WERI-Rb-1 (cell line): ENCODE results near the gene NR4A1.
A peak's percentile ranks its signal among the peaks of the same experiment; 100 is the strongest.

ENCODE experiments used
- DNase-seq: peaks from one replicate; pipeline ENCODE4 v3.0.0-alpha.2; 2020
- H3K27ac ChIP-seq: fragments of 250-450 bp; sonication (Bioruptor Pico); 2 replicates; pipeline ENCODE4 v1.5.1; 2020; ENCODE audit warnings: mild to moderate bottlenecking, moderate library complexity
- H3K27me3 ChIP-seq: fragments of 250-450 bp; sonication (Bioruptor Pico); 2 replicates; pipeline ENCODE4 v1.5.1; 2021; ENCODE audit warnings: mild to moderate bottlenecking, low read depth, moderate library complexity; ENCODE audit not compliant: insufficient read depth, severe bottlenecking
- H3K36me3 ChIP-seq: fragments of 250-450 bp; sonication (Bioruptor Pico); 2 replicates; pipeline ENCODE4 v1.5.1; 2020; ENCODE audit warnings: mild to moderate bottlenecking, moderate library complexity
- H3K4me3 ChIP-seq: 2 replicates; pipeline ENCODE4 v1.5.1; 2011; ENCODE audit warnings: low read depth, mild to moderate bottlenecking, control low read depth, low read length
- H3K9me3 ChIP-seq: fragments of 250-450 bp; sonication (Bioruptor Pico); 2 replicates; pipeline ENCODE4 v1.5.1; 2021; ENCODE audit warnings: mild to moderate bottlenecking, moderate library complexity; ENCODE audit not compliant: severe bottlenecking
- CTCF ChIP-seq: IDR thresholded peaks from 2 replicates; pipeline ENCODE4 v1.5.1; 2011; ENCODE audit warnings: low read depth, mild to moderate bottlenecking, control low read depth, inconsistent platforms, low read length

The NR4A1 gene

GRCh38 chr12:52010152-52010622 is 41.1 kb upstream of the NR4A1 start:
- no peaks in the 10 kb centered on the region for H3K9me3 ChIP-seq
- DNase-seq = peak; percentile 58
- no peaks in the 10 kb centered on the region for H3K27me3 ChIP-seq
- H3K4me3 ChIP-seq = no peak overlapping the region
- H3K27ac ChIP-seq = peak overlapping the region; percentile 28
- peaks cover 5% of the 10 kb centered on the region; the same call in 1 of the 2 replicates for H3K36me3 ChIP-seq
- TF ChIP-seq CTCF = no peak

GRCh38 chr12:52010692-52011601 is 40.3 kb upstream of the NR4A1 start:
- no peak overlapping the region for H3K27ac ChIP-seq
- no peaks in the 10 kb centered on the region for H3K27me3 ChIP-seq
- peaks cover 5% of the 10 kb centered on the region; the same call in 1 of the 2 replicates for H3K36me3 ChIP-seq
- H3K4me3 ChIP-seq = no peak overlapping the region
- no peak for DNase-seq
- H3K9me3 ChIP-seq = no peaks in the 10 kb centered on the region
- no peak for TF ChIP-seq CTCF

GRCh38 chr12:52011602-52012214 is 39.5 kb upstream of the NR4A1 start:
- no peak overlapping the region for H3K27ac ChIP-seq
- no peaks in the 10 kb centered on the region for H3K27me3 ChIP-seq
- no peak for TF ChIP-seq CTCF
- H3K36me3 ChIP-seq = peaks cover 5% of the 10 kb centered on the region; the same call in 1 of the 2 replicates
- H3K4me3 ChIP-seq = no peak overlapping the region
- H3K9me3 ChIP-seq = no peaks in the 10 kb centered on the region
- no peak for DNase-seq

GRCh38 chr12:52013626-52014310 is 37.5 kb upstream of the NR4A1 start:
- H3K9me3 ChIP-seq = no peaks in the 10 kb centered on the region
- no peaks in the 10 kb centered on the region for H3K27me3 ChIP-seq
- no peak overlapping the region for H3K4me3 ChIP-seq
- no peak overlapping the region for H3K27ac ChIP-seq
- TF ChIP-seq CTCF = no peak
- DNase-seq = no peak
- peaks cover 5% of the 10 kb centered on the region; the same call in 1 of the 2 replicates for H3K36me3 ChIP-seq

- Histone ChIP-seq H3K27me3 (no peaks in the 10 kb centered on the region), H3K4me3 (no peak overlapping the region), H3K27ac (no peak overlapping the region), H3K9me3 (no peaks in the 10 kb centered on the region), H3K36me3 (peaks cover 5% of the 10 kb centered on the region; the same call in 1 of the 2 replicates)
- DNase-seq = no peak
- no peak for TF ChIP-seq CTCF
Measured at GRCh38 chr12:52014567-52015530, 36.4 kb upstream of the NR4A1 start.
